ENCODE measurements around the gene GLRA3.
A peak's percentile ranks its signal among the peaks of the same experiment; 100 is the strongest.
"Not testable (repeated sequence)": the region's sequence is repeated elsewhere in the genome, so short reads cannot be mapped to it uniquely, and the experiment has no call there.

GLRA3 gene

DNA sequence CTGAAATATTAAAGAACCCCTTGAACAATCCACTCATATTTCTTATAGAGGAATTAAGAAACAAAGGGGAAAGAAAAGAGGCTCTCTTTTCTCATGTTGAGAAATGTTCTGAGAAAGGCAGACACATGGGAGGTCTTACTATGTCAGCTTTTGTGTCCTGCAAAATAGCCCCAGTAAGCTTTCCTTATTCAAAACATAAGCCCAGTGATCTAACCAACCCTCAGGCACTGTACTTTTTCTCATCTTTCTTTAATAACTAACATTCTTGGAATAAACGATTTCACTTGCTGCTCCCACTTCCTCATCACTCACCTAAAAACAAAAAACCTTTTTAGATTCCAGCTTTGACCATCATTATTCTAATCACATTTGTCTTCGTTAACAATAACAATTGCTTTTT lies 115.9 kb downstream of the GLRA3 start:
- no peak for DNase-seq (ENCODE audit: low read depth)

DNA sequence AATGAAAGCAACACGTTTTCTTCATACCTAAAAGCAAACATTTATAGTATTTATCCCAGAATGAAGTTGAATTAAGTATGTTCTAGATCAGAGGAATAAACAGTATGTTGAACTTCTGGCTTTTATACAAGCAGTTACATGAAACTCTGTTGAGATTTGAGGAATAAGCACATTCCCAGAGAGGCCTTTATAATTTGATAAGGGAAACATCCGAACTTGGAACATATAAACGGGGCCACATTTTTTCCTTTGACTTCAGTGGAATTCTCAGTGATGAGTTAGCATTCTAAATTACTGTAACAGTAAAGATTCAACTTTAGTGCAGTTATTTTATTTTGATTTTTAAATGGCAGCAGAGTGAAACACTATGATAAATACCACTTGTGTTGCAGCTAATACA lies 119.5 kb downstream of the GLRA3 start:
- DNase-seq (ENCODE audit: low read depth): no peak

DNA sequence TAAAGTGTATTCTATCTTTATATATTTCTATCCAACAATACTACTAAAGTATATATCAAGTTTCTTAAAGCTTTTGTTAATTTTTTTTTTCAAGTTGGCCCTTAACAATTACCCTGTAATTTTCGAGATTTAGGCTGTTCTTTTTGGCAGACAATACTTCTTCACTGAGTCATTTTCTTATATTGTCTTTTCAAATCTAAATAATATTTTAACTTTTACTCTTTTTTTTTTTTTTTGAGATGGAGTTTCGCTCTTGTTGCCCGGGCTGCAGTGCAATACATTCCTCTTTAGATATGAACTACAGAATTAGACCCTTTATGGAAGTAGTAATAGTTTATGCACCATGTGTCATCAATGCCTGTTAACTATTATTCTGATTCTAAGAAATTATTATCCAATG lies 120.7 kb downstream of the GLRA3 start:
- peak; percentile 24 for DNase-seq (ENCODE audit: low read depth)

DNA sequence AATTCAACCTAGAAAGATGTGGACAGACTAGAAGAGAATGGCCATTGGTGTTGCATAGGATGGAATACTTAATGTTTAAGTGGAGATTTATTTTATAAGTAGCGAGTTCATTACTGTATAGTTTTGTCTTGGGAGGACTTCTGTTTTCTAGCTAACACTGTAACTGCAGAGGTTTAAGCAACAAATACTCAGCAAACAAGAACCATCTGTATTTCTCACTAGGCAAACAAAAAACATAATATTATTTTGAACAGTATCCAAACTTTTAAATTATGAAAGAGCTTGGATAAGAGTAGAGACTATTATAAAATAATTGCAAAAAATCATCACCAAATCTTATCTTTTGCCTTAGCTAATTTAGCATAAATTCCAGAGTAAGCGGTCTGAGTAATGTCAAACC lies 121.1 kb downstream of the GLRA3 start:
- no peak for DNase-seq (ENCODE audit: low read depth)

DNA sequence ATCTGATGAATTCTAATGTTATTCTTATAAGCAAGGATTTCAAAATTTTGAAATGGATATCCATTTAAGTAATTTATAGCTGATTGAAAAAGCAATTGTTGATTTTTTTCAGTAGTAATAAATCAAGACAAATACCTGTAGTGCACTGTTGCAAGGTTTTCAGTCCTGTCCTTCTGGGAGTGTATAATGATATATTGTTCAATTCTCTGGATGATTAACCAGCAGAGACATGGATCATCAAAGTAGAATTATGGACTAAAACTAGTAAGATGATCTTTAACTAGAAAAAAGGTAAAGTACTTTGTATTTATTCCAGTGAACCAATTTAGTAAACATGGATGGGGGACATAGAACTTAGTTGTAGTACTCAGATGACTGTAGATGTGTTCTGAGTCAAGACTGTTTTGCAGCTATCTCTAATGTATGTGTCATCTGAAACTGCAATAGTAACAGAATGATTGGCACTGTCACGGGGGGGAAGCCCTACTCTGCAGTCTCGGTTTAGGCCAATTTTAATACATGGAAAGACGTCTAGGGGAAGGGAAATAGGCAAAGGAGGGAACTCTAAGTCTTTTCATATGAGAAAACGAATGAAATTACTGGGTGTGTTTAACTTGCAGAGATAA lies 121.9 kb downstream of the GLRA3 start:
- no peak for DNase-seq (ENCODE audit: low read depth)

GRCh38 chr4:174702979-174703478 lies 126.0 kb downstream of the GLRA3 start:
- DNase-seq (ENCODE audit: low read depth): peak; percentile 67

DNA sequence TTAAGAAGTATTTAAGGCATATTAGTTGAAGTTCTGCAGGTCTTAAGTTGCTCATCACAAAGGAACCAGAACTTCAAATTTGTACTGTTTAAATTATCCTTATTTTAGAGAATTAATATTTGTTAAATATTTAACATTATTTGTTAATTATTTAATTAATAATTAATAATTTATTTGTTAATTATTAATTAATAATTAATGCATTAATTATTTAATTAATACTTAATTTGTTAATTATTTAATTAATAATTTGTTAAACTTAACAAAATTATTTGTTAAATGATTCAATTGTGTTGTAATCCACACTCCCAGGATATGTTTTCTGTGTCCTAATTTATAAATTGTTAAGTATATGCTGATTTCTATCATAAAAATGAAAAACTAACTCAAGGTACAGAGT lies 129.4 kb downstream of the GLRA3 start:
- no peak for DNase-seq (ENCODE audit: low read depth)

DNA sequence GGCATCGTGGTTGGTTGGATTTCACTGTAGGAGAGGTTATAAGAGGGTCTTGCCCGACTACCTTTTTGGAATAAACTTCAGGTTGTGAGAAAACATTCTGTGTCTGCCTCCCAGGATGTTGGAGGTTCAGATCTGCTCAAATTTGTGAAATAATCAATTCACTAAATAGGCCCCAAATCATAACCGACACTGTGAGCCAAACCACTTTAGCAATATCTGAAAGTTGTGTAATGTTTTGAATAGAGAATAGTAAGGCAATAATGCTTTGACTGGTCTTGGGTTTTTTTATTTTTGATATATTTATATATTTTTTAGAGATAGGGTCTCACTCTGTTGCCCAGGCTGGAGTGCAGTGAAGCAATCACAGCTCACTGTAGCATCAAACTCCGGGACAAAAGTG lies 131.2 kb downstream of the GLRA3 start:
- no peak for DNase-seq (ENCODE audit: low read depth)

DNA sequence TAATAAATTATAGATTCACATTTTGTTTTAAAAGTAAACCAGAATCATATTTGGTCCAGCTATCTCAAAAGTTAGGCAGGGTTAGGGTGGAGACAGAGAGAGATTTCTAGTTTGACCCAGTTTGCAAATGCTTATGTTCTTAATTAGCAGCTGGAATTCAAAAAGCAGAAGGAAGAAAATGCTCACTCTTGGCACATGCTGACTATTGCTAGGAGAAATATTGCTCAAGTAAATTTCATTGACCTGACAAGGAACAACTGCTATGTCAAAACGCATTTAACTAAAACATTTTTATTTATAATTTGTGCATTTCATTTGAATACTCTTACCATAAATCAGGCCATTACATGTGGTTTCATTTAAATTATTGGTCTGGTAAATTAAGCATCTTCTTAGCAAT lies 131.8 kb downstream of the GLRA3 start:
- peak; percentile 65 for DNase-seq (ENCODE audit: low read depth)

DNA sequence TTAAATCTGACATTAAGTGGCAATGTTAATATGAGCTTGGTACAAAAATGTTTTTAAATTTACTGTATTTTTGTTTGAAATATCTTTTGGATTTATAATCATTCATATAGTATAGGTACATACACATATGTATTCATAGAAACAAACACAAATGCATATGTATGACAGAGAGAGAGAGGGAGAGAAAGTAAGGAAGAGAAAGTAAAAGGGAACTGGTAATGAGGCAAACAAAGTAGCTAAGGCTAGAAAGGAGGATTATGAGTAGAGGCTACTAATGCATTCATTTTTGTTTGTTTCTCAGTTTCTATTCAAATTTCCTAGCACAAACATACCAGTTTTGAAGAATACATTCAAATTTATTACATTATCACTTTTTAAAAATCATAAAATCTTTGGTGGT lies 132.4 kb downstream of the GLRA3 start:
- DNase-seq (ENCODE audit: low read depth): no peak

DNA sequence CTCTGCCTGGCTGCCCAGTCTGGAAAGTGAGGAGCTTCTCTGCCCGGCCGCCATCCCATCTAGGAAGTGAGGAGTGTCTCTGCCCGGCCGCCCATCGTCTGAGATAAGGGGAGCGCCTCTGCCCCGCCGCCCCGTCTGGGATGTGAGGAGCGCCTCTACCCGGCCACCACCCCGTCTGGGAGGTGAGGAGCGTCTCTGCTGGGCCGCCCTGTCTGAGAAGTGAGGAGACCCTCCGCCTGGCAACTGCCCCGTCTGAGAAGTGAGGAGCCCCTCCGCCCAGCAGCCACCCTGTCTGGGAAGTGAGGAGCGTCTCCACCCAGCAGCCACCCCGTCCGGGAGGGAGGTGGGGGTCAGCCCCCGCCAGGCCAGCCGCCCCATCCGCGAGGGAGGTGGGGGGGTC lies 137.2 kb downstream of the GLRA3 start:
- not testable (repeated sequence) for DNase-seq (ENCODE audit: low read depth)

- no peak for DNase-seq (ENCODE audit: low read depth)
Observed at GRCh38 chr4:174690665-174691064, 138.4 kb downstream of the GLRA3 start.

- DNase-seq (ENCODE audit: low read depth): no peak
Observed at GRCh38 chr4:174689618-174690017, 139.4 kb downstream of the GLRA3 start.

GRCh38 chr4:174686826-174687225 lies 142.2 kb downstream of the GLRA3 start:
- no peak for DNase-seq (ENCODE audit: low read depth)

DNA sequence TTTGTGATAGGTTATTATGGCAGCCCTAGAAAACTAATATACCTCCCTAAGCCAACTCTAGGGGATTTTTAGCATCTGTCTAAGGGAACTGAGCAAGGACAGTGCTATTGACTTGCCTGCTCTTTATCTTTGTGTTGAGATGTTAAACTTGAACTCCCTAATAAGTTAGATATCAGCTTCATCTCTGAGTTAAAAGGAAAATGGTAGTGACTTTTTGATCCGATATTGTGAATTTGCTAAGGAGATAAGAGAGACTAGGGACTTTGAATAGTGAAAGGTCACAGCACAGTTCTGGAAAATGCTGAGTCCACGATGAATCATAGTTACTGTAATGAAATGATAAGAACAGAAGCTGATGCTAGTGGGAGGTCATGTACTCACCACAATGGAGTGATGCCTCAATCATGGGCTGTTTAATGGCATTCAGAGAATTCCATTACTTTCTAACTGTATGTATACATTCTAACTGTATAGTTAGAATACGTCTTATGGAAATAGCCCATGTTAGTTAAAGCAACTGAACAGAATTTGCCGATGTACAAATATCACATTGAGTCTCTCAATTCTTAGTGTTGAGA lies 147.2 kb downstream of the GLRA3 start:
- peak; percentile 90 for DNase-seq (ENCODE audit: low read depth)

DNA sequence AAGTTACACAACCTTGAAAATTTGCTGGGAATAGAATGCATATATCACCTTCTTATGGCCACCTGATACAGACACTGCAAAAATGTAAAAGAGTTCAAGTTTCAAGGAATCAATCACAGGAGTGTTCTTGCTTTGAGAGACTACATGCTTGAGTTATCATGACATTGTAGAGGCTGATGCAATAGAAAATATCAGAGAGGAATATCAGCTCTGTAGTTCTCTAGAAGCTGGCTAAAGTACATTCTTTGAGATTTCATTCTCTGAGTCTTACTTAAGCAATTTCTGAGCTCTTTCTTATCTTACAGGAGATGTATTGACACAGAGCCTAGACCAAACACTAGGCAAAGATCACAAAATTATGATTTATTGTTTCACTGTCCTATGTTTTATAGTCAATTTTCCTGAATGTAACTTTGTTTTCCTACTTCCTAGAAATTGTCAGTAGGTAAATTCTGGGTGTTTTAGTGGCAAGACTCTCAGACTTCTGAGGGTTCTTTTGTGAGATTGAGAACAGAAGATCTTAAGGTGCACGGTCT lies 154.7 kb downstream of the GLRA3 start:
- DNase-seq (ENCODE audit: low read depth): peak; percentile 82

DNA sequence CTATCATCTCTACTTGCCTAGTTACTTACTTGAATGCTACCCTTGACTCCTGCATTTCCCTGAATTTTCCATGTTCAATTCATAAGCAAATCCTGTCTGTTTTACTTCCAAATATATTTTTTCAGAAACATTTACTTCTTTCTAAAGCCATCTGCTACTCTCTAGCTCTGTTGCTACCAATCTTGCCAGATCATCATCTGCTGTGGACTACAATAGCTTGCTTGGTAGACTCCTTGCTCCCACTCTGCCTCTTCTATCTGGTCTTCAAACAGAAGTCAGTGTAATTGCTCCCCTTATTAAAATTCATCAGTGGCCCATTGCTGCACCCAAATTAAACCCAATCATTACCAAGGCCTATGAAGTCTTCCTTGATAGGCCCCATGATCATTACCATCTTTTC lies 155.2 kb downstream of the GLRA3 start:
- DNase-seq (ENCODE audit: low read depth): no peak

DNA sequence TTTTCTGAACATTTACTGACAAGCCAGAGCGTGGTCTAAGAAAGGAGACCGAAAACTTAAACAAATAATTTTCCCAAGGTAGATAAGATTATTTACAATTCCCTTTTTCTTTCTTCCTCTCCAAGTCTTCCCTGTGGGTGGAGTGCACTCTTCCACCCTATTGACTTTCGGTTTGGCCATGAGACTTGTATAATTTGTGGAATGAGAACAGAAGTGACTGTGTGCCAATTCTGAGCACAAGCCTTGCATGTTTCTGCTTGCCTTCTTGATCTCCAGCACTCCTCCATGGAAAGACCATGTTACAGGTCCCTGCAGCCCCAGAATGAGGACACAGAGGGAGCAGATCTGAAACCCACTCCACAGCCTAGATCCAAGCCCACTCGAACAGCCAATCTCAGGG lies 156.8 kb downstream of the GLRA3 start:
- no peak for DNase-seq (ENCODE audit: low read depth)

GRCh38 chr4:174669270-174669669 lies 159.8 kb downstream of the GLRA3 start:
- peak; percentile 97 for DNase-seq (ENCODE audit: low read depth)

- DNase-seq (ENCODE audit: low read depth): no peak
Observed at GRCh38 chr4:174665799-174666198, 163.2 kb downstream of the GLRA3 start.

GRCh38 chr4:174663216-174663615 lies 165.8 kb downstream of the GLRA3 start:
- DNase-seq (ENCODE audit: low read depth): peak; percentile 34

DNA sequence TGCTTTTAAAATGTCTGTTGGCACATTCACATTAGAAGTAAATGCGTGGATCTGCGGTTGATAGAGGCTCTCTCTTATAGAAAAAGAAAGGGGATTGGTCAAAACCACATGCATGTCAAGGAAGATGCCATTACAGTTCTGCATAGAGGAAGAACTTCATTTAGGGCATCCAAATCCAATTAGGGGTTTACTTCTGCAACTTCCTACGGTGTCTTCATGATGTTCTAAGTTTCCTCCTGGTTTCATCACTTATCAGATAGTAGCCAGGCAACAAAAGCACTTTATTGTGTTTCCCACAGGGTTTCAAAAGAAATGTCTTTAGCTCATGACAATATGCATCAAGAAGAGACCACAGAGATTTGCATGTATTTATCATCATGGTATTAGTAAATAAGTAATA lies 170.8 kb downstream of the GLRA3 start:
- no peak for DNase-seq (ENCODE audit: low read depth)

DNA sequence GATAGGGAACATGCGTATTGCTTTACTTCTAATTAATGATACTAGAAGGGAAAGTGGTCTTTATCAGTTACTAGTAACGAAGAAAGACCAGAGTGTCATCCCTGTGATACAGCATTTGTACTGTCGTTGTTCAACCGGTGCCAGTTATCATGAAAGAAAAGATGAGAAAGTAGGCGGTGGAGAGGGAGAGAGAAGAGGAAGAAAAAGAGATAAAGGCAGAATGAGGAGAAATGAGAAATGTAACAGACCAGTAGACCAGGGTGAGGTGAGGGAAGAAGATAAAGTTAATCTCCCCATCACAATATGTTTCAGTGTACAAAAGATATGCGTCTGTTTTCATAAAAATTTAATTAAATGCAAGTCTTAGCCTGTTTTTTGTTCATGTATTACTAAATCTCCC lies 171.6 kb downstream of the GLRA3 start:
- DNase-seq (ENCODE audit: low read depth): no peak

GRCh38 chr4:174654634-174655033 lies 174.4 kb downstream of the GLRA3 start:
- no peak for DNase-seq (ENCODE audit: low read depth)

Measured in iris pigment epithelial cell (primary cell).